ENCODE data around the gene LRSAM1.

- TF ChIP-seq POLR2A (IDR thresholded peaks at IDR 0.05), result no peak
- no peak for TF ChIP-seq CTCF (IDR thresholded peaks at IDR 0.05)
Measured at GRCh38 chr9:127504887-127505251, 53.6 kb downstream of the LRSAM1 start.
